ENCODE measurements around the gene TUBA4B.

TUBA4B gene

DNA sequence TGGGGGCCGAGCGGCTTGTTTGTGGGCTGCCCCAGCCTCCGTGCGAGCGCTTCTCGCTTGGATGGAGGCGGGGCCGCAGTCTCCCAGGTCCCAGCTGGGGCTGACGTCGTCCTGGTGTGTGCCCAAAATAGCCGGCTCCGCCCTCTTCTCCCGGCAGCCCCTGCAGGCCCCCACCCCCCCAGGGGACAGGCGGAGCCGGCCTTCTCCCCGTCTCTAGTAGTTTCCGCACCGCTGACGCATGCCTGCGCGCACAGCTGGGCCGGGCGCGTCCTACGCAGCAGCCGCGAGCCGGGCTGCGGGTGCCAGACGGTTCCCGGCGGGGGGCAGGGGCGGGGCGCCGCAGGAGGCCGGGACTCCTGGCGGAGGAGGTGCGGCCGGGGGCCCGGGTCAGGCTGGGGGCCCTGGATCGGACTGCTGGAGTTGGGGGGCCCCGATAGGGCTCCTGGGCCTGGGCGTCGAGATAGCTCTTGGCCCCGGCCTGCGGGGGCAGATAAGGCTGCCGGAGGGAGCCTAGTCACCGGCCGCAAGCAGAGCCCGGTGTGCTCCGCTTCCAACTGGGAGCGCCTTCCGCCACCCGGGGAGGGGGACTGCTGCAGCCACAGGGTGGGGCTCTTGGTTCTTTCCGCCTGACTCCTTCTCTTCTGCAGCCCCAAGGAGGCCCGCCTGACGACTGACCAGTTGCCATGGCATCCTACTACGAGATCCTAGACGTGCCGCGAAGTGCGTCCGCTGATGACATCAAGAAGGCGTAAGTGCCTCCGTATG is 26.3 kb downstream of the TUBA4B start, which contains the start of gene DNAJB2:
Gene DNAJB2, plus strand, starts transcription at position 216 of the 765 bp plus-strand sequence. Its CDS starts 468 bp downstream, at position 684.
- Histone ChIP-seq H3K27me3 (ENCODE audit: control insufficient read depth in 1 of 2, insufficient read depth in 2 of 2, low read length in 2 of 2) (no peaks in the 10 kb centered on the region), H3K36me3 (ENCODE audit: control insufficient read depth in 2 of 2, insufficient read depth in 2 of 2, low read length in 2 of 2) (peaks cover 36 to 38% of the 10 kb centered on the region in 2 donors), H3K4me3 (ENCODE audit: low read length in 2 of 2) (peak within 1 kb of the TSS; percentile 90 to 93), H3K9me3 (ENCODE audit: control insufficient read depth in 2 of 2, low read length in 2 of 2) (no peaks in the 10 kb centered on the region), H3K9ac (ENCODE audit: low read length in 2 of 2) (peak within 1 kb of the TSS; percentile 90 to 94), H3K4me1 (ENCODE audit: control insufficient read depth, insufficient read depth, low read length) (peaks cover 49% of the 10 kb centered on the region), H3K27ac (ENCODE audit: low read length) (peak within 1 kb of the TSS; percentile 95)

DNA sequence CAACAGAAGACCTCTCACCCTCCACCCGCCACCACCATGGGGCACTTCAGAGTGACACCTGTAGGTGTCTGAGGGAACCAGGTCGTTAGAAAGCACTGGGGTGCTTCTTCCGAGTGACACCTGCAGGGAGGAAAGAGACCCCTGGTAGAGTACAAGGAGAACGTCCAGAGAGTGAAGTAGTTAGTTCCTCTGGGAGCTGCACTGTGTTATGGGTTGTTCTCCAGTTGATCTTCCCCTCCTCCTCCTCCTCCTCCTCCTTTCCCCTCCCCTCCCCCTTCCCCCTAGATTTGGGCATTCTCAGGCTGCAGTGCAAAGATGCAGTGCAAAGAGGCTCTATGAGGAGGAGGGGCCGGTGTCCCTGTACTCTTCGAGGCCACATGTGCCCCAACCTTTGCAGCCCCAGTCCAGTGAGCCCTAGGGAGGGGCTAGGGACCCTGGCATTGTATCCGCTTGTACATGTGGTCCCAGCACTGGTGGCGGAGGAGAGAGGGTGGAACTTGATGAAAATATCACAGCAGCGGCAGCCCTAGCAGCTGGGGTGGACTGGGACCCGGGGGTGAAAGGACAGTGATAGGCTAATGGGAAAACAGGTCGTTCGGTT is 27.0 kb downstream of the TUBA4B start:
- Histone ChIP-seq H3K27ac (ENCODE audit: low read length) (peak overlapping the region; percentile 95), H3K9me3 (ENCODE audit: control insufficient read depth in 2 of 2, low read length in 2 of 2) (no peaks in the 10 kb centered on the region), H3K4me1 (ENCODE audit: control insufficient read depth, insufficient read depth, low read length) (peaks cover 47% of the 10 kb centered on the region), H3K27me3 (ENCODE audit: control insufficient read depth in 1 of 2, insufficient read depth in 2 of 2, low read length in 2 of 2) (no peaks in the 10 kb centered on the region), H3K9ac (ENCODE audit: low read length in 2 of 2) (peak overlapping the region; percentile 90 to 94), H3K36me3 (ENCODE audit: control insufficient read depth in 2 of 2, insufficient read depth in 2 of 2, low read length in 2 of 2) (peaks cover 43% of the 10 kb centered on the region in 2 donors), H3K4me3 (ENCODE audit: low read length in 2 of 2) (peak overlapping the region; percentile 90 to 93)

GRCh38 chr2:219280651-219281050 is 27.6 kb downstream of the TUBA4B start:
- H3K36me3 ChIP-seq (ENCODE audit: control insufficient read depth in 2 of 2, insufficient read depth in 2 of 2, low read length in 2 of 2): peaks cover 45 to 46% of the 10 kb centered on the region in 2 donors
- H3K9ac ChIP-seq (ENCODE audit: low read length in 2 of 2): peak overlapping the region; percentile 9 to 42
- peak overlapping the region; percentile 95 for H3K27ac ChIP-seq (ENCODE audit: low read length)
- H3K4me1 ChIP-seq (ENCODE audit: control insufficient read depth, insufficient read depth, low read length): peaks cover 51% of the 10 kb centered on the region
- H3K9me3 ChIP-seq (ENCODE audit: control insufficient read depth in 2 of 2, low read length in 2 of 2): no peaks in the 10 kb centered on the region
- no peaks in the 10 kb centered on the region for H3K27me3 ChIP-seq (ENCODE audit: control insufficient read depth in 1 of 2, insufficient read depth in 2 of 2, low read length in 2 of 2)
- H3K4me3 ChIP-seq (ENCODE audit: low read length in 2 of 2): no peak overlapping the region

- Histone ChIP-seq H3K9me3 (ENCODE audit: control insufficient read depth in 2 of 2, low read length in 2 of 2) (no peaks in the 10 kb centered on the region), H3K27me3 (ENCODE audit: control insufficient read depth in 1 of 2, insufficient read depth in 2 of 2, low read length in 2 of 2) (no peaks in the 10 kb centered on the region), H3K4me3 (ENCODE audit: low read length in 2 of 2) (no peak overlapping the region), H3K9ac (ENCODE audit: low read length in 2 of 2) (peak overlapping the region in 1 of 2 donors; percentile 47), H3K4me1 (ENCODE audit: control insufficient read depth, insufficient read depth, low read length) (peaks cover 53% of the 10 kb centered on the region), H3K36me3 (ENCODE audit: control insufficient read depth in 2 of 2, insufficient read depth in 2 of 2, low read length in 2 of 2) (peaks cover 46% of the 10 kb centered on the region in 2 donors), H3K27ac (ENCODE audit: low read length) (no peak overlapping the region)
These were observed 28.5 kb downstream of the TUBA4B start for GRCh38 chr2:219281588-219281987.

DNA sequence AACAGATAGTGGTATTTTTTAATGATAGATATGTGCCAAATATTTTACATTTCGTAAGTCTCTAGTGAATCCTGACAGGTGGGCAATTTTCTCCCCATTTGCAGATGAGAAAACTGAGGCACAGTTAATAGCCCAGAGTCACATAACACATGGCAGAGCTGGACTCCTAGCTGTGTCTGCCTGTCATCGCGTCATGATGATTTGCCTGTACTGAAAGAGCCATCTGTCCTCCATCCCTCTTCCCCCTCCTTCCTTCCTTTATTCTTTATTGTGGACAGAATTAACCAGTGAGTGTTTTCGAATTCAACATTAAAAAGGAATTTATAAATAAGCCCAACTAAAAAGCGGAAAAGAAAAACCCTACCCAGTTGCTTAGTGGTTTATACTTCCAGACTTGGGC is 29.3 kb downstream of the TUBA4B start:
- no peak overlapping the region for H3K9ac ChIP-seq (ENCODE audit: low read length in 2 of 2)
- no peaks in the 10 kb centered on the region for H3K9me3 ChIP-seq (ENCODE audit: control insufficient read depth in 2 of 2, low read length in 2 of 2)
- H3K4me3 ChIP-seq (ENCODE audit: low read length in 2 of 2): no peak overlapping the region
- peaks cover 46 to 48% of the 10 kb centered on the region in 2 donors for H3K36me3 ChIP-seq (ENCODE audit: control insufficient read depth in 2 of 2, insufficient read depth in 2 of 2, low read length in 2 of 2)
- H3K27me3 ChIP-seq (ENCODE audit: control insufficient read depth in 1 of 2, insufficient read depth in 2 of 2, low read length in 2 of 2): no peaks in the 10 kb centered on the region
- H3K27ac ChIP-seq (ENCODE audit: low read length): no peak overlapping the region
- H3K4me1 ChIP-seq (ENCODE audit: control insufficient read depth, insufficient read depth, low read length): peaks cover 53% of the 10 kb centered on the region

DNA sequence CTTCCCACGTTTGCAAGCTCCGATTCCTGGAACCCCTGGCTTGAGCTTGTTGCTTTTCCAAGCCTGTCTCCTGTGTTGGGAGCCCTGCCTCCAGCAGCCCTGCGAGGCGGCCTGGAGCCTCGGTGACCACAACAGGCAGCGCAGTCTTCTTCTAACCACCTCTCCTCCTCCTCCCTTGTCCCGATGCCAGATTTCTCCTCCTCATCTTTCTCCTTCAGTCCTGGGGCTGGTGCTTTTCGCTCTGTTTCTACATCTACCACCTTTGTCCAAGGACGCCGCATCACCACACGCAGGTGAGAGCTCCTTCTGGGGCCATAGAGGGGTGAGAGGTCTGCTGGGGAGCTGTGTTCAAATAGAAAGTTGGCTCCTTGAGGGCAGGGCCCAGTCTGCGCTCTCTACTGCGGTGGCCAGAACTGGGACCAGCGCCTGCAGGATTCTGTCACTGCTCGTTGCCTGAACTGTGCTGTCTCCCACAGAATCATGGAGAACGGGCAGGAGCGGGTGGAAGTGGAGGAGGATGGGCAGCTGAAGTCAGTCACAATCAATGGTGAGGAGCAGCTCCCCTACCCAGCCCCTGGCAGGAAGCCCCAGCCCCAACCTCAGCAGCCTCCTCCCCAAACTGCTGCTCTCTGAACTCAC is 30.0 kb downstream of the TUBA4B start:
- peaks cover 46% of the 10 kb centered on the region for H3K4me1 ChIP-seq (ENCODE audit: control insufficient read depth, insufficient read depth, low read length)
- no peaks in the 10 kb centered on the region for H3K27me3 ChIP-seq (ENCODE audit: control insufficient read depth in 1 of 2, insufficient read depth in 2 of 2, low read length in 2 of 2)
- peak overlapping the region in 1 of 2 donors; percentile 21 for H3K9ac ChIP-seq (ENCODE audit: low read length in 2 of 2)
- H3K36me3 ChIP-seq (ENCODE audit: control insufficient read depth in 2 of 2, insufficient read depth in 2 of 2, low read length in 2 of 2): peaks cover 46 to 48% of the 10 kb centered on the region in 2 donors
- no peaks in the 10 kb centered on the region for H3K9me3 ChIP-seq (ENCODE audit: control insufficient read depth in 2 of 2, low read length in 2 of 2)
- H3K4me3 ChIP-seq (ENCODE audit: low read length in 2 of 2): no peak overlapping the region
- no peak overlapping the region for H3K27ac ChIP-seq (ENCODE audit: low read length)

DNA sequence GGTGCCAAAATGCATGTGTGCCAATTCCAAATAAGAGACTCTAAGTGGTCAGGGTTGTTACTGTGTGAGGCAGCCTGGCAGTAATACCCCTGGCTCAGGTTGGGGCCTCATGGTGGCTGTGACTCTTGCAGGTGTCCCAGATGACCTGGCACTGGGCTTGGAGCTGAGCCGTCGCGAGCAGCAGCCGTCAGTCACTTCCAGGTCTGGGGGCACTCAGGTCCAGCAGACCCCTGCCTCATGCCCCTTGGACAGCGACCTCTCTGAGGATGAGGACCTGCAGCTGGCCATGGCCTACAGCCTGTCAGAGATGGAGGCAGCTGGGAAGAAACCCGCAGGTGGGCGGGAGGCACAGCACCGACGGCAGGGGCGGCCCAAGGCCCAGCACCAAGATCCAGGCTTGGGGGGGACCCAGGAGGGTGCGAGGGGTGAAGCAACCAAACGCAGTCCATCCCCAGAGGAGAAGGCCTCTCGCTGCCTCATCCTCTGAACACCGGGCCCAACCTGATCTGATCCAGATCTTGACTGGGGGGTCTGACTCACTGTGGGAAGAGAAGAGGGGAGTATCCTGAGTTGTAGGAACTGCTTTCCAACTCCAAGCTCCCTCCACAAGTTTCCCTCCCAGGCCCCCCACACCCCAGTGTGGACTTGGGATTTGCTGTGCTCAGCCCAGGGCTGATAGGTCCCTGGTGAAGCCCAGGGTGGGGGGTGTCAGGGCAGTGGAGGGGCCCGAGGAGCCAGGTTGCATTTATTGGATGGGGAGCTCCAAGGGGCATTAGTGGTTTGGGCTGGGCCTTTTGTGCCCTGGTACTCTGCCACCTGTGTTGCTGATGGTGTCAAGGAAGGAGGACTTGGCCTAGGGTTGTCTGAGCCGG is 31.7 kb downstream of the TUBA4B start:
- Histone ChIP-seq H3K4me3 (ENCODE audit: low read length in 2 of 2) (no peak overlapping the region), H3K27me3 (ENCODE audit: control insufficient read depth in 1 of 2, insufficient read depth in 2 of 2, low read length in 2 of 2) (no peaks in the 10 kb centered on the region), H3K4me1 (ENCODE audit: control insufficient read depth, insufficient read depth, low read length) (peaks cover 42% of the 10 kb centered on the region), H3K27ac (ENCODE audit: low read length) (no peak overlapping the region), H3K9ac (ENCODE audit: low read length in 2 of 2) (no peak overlapping the region), H3K9me3 (ENCODE audit: control insufficient read depth in 2 of 2, low read length in 2 of 2) (no peaks in the 10 kb centered on the region), H3K36me3 (ENCODE audit: control insufficient read depth in 2 of 2, insufficient read depth in 2 of 2, low read length in 2 of 2) (peaks cover 46 to 48% of the 10 kb centered on the region in 2 donors)

DNA sequence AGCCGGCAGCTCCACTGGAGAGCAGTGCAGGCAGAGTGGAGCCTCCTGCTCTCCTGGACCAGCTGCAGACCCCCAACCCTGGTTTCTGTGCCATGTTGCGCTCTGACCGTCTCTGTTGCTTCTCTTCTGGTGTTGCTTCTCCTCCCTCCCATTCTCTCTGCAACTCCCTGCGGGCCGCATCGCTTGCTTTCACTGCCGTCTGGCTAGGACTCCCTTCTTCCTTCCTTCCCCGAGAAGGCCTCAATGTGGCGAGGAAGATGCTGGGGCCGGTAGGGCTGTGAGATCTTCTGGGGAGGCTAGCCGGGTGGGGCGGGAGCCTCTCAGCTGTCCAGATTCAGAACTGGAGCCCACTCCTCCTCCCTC is 32.3 kb downstream of the TUBA4B start:
- Histone ChIP-seq H3K9me3 (ENCODE audit: control insufficient read depth in 2 of 2, low read length in 2 of 2) (no peaks in the 10 kb centered on the region), H3K36me3 (ENCODE audit: control insufficient read depth in 2 of 2, insufficient read depth in 2 of 2, low read length in 2 of 2) (peaks cover 46 to 48% of the 10 kb centered on the region in 2 donors), H3K27me3 (ENCODE audit: control insufficient read depth in 1 of 2, insufficient read depth in 2 of 2, low read length in 2 of 2) (no peaks in the 10 kb centered on the region), H3K4me3 (ENCODE audit: low read length in 2 of 2) (no peak overlapping the region), H3K9ac (ENCODE audit: low read length in 2 of 2) (no peak overlapping the region), H3K4me1 (ENCODE audit: control insufficient read depth, insufficient read depth, low read length) (peaks cover 41% of the 10 kb centered on the region), H3K27ac (ENCODE audit: low read length) (no peak overlapping the region)

GRCh38 chr2:219285894-219286425 is 32.9 kb downstream of the TUBA4B start:
- Histone ChIP-seq H3K27me3 (ENCODE audit: control insufficient read depth in 1 of 2, insufficient read depth in 2 of 2, low read length in 2 of 2) (no peaks in the 10 kb centered on the region), H3K4me1 (ENCODE audit: control insufficient read depth, insufficient read depth, low read length) (peaks cover 35% of the 10 kb centered on the region), H3K9ac (ENCODE audit: low read length in 2 of 2) (no peak overlapping the region), H3K36me3 (ENCODE audit: control insufficient read depth in 2 of 2, insufficient read depth in 2 of 2, low read length in 2 of 2) (peaks cover 42 to 43% of the 10 kb centered on the region in 2 donors), H3K4me3 (ENCODE audit: low read length in 2 of 2) (no peak overlapping the region), H3K9me3 (ENCODE audit: control insufficient read depth in 2 of 2, low read length in 2 of 2) (no peaks in the 10 kb centered on the region), H3K27ac (ENCODE audit: low read length) (no peak overlapping the region)
